ENCODE measurements around the gene DECR2. TPM values are rescaled to one million over a fixed set of nuclear protein-coding genes. Genes with fewer than 3 reads are reported as not detected.
A peak's percentile ranks its signal among the peaks of the same experiment; 100 is the strongest.

DECR2 gene
- total and polyA plus RNA-seq, 9 of the 15 experiments (the other 6 are each of a cell fraction or from before 2014, with no cell fraction given): 1.0 to 31.9 (median 10.3) TPM

- Histone ChIP-seq H3K36me3 (ENCODE audit: control insufficient read depth, insufficient read depth, low read length) (peaks cover 81% of the 10 kb centered on the region; the same call in 2 of the 3 replicates), H3K4me2 (ENCODE audit: insufficient read depth, low read length) (peak within 1 kb of the TSS; percentile 91), H3K4me1 (replicated peaks in 1 of 2; ENCODE audit: control insufficient read depth in 2 of 2, insufficient read depth in 2 of 2, low read length in 2 of 2) (peaks cover 9 to 69% of the 10 kb centered on the region in 2 experiments), H3K27ac (ENCODE audit: extremely low read depth, low read depth, low read length) (peak within 1 kb of the TSS; percentile 78), H3K79me2 (ENCODE audit: control insufficient read depth, insufficient read depth, low read length) (peaks cover 13% of the 10 kb centered on the region), H3K9me1 (ENCODE audit: control insufficient read depth, insufficient read depth, low read length) (peaks cover 5% of the 10 kb centered on the region), H3K9ac (ENCODE audit: insufficient read depth in 1 of 2, low read depth in 2 of 2, low read length in 2 of 2) (peak within 1 kb of the TSS; percentile 70 to 98), H2AFZ (ENCODE audit: low read depth, low read length) (peak within 1 kb of the TSS; percentile 47; the same call in 1 of the 2 replicates), H3K4me3 (peak within 1 kb of the TSS; percentile 61), H3K9me3 (replicated peaks; ENCODE audit: control insufficient read depth, insufficient read depth, low read depth, low read length) (no peaks in the 10 kb centered on the region), H4K20me1 (replicated peaks; ENCODE audit: control insufficient read depth, insufficient read depth, low read length) (no peaks in the 10 kb centered on the region), H3K27me3 (ENCODE audit: control insufficient read depth in 2 of 2, insufficient read depth in 2 of 2, low read length in 2 of 2) (no peaks in the 10 kb centered on the region)
- ATAC-seq (peak; percentile 96), DNase-seq (ENCODE audit: extremely low read depth in 1 of 4, low spot score in 3 of 4) (peak; percentile 92 to 97 (median 96)), FAIRE-seq (peak; percentile 94)
- under 1% methylated on average over 21 of the region's 30 CpGs for WGBS (ENCODE audit: insufficient coverage, low coverage, missing lambda C conversion rate)
- no TSS peak for BruUV-seq (replicated peaks)
- intact Hi-C loops (cut with micrococcal nuclease) (no loop called here), in situ Hi-C loops (cut with MboI) (no loop called here)
- ChIA-PET CTCF (ENCODE audit: low intra/inter-chr PET ratio) (interaction anchor here (0.7 to 0.8 kb wide), 2 partner anchors 10 to 1463 kb away, joined by 3 read pairs; no protein-coding TSS in a partner anchor), POLR2A (interaction anchor here (0.7 to 2.5 kb wide), 6 partner anchors 8 to 304 kb away, joined by 3 to 8 read pairs (median 4); partner anchors contain the start of genes AXIN1, DECR2 and PGAP6)
- TF ChIP-seq POU5F1 (IDR thresholded peaks at IDR 0.05; ENCODE audit: borderline replicate concordance, low read depth, low read length, partially characterized antibody) (no peak), C11orf30 (IDR thresholded peaks at IDR 0.05; ENCODE audit: low read depth) (no peak), HEY1 (CRISPR knock-in tag; IDR thresholded peaks at IDR 0.05; ENCODE audit: borderline replicate concordance) (no peak), ZNF134 (CRISPR knock-in tag; conservative IDR thresholded peaks at IDR 0.05) (no peak), MXI1 (IDR thresholded peaks at IDR 0.05; ENCODE audit: low read depth, low read length) (no peak), ZNF75A (CRISPR knock-in tag; IDR thresholded peaks at IDR 0.05) (no peak), ZNF165 (CRISPR knock-in tag; IDR thresholded peaks at IDR 0.05; ENCODE audit: borderline replicate concordance) (no peak), ZFP30 (CRISPR knock-in tag; IDR thresholded peaks at IDR 0.05; ENCODE audit: borderline replicate concordance) (no peak), HDAC2 (IDR thresholded peaks at IDR 0.05) (no peak), STAG1 (CRISPR knock-in tag; IDR thresholded peaks at IDR 0.05; ENCODE audit: borderline replicate concordance) (no peak), LCOR (CRISPR knock-in tag; IDR thresholded peaks at IDR 0.05) (no peak), GATA2 (CRISPR knock-in tag; IDR thresholded peaks at IDR 0.05) (no peak), SP2 (IDR thresholded peaks at IDR 0.05; ENCODE audit: extremely low read depth, low read depth, low read length, poor library complexity, severe bottlenecking) (peak; percentile 84), FOXK2 (conservative IDR thresholded peaks at IDR 0.05 in 1 of 2, IDR thresholded peaks at IDR 0.05 in 1 of 2; ENCODE audit: low read depth in 2 of 2) (peak; percentile 36 to 49; a peak in 1 of 4 replicates), BRD9 (IDR thresholded peaks at IDR 0.05; ENCODE audit: low read depth, partially characterized antibody) (no peak), ZNF830 (CRISPR knock-in tag; IDR thresholded peaks at IDR 0.05) (no peak), TOE1 (IDR thresholded peaks at IDR 0.05; ENCODE audit: borderline replicate concordance) (peak; percentile 52; the same call in 1 of the 2 replicates), TOE1 (CRISPR knock-in tag; IDR thresholded peaks at IDR 0.05; ENCODE audit: borderline replicate concordance, low read depth) (no peak)
- TF ChIP-seq, protein P1, sequence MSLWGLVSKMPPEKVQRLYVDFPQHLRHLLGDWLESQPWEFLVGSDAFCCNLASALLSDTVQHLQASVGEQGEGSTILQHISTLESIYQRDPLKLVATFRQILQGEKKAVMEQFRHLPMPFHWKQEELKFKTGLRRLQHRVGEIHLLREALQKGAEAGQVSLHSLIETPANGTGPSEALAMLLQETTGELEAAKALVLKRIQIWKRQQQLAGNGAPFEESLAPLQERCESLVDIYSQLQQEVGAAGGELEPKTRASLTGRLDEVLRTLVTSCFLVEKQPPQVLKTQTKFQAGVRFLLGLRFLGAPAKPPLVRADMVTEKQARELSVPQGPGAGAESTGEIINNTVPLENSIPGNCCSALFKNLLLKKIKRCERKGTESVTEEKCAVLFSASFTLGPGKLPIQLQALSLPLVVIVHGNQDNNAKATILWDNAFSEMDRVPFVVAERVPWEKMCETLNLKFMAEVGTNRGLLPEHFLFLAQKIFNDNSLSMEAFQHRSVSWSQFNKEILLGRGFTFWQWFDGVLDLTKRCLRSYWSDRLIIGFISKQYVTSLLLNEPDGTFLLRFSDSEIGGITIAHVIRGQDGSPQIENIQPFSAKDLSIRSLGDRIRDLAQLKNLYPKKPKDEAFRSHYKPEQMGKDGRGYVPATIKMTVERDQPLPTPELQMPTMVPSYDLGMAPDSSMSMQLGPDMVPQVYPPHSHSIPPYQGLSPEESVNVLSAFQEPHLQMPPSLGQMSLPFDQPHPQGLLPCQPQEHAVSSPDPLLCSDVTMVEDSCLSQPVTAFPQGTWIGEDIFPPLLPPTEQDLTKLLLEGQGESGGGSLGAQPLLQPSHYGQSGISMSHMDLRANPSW (CRISPR knock-in tag; IDR thresholded peaks at IDR 0.05): no peak
- TF ChIP-seq, protein P2, sequence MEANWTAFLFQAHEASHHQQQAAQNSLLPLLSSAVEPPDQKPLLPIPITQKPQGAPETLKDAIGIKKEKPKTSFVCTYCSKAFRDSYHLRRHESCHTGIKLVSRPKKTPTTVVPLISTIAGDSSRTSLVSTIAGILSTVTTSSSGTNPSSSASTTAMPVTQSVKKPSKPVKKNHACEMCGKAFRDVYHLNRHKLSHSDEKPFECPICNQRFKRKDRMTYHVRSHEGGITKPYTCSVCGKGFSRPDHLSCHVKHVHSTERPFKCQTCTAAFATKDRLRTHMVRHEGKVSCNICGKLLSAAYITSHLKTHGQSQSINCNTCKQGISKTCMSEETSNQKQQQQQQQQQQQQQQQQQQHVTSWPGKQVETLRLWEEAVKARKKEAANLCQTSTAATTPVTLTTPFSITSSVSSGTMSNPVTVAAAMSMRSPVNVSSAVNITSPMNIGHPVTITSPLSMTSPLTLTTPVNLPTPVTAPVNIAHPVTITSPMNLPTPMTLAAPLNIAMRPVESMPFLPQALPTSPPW (CRISPR knock-in tag; IDR thresholded peaks at IDR 0.05): peak; percentile 80
Measured at GRCh38 chr16:370443-370842, 31.2 kb upstream of the DECR2 start, which contains the start of gene MRPL28. Gene MRPL28, minus strand, starts transcription at chr16:370538. Its CDS starts 320 bp downstream, at chr16:370218.

Measured in K562 (cell line).